Ammon's horn (tissue), 1 donor: ENCODE results near the gene FOXO3.
"Not testable (repeated sequence)": the region's sequence is repeated elsewhere in the genome, so short reads cannot be mapped to it uniquely, and the experiment has no call there.

Experiments
- DNase-seq: peaks from one replicate; pipeline ENCODE4 v3.0.0-alpha.2; 2016; ENCODE audit warnings: low spot score

Gene FOXO3

GRCh38 chr6:108661982-108662381, 101.3 kb downstream of the FOXO3 start:
- no peak for DNase-seq

GRCh38 chr6:108662702-108663101, 102.0 kb downstream of the FOXO3 start:
- no peak for DNase-seq

GRCh38 chr6:108663494-108664064, 102.9 kb downstream of the FOXO3 start:
- not testable (repeated sequence) for DNase-seq

GRCh38 chr6:108665495-108666196, 104.9 kb downstream of the FOXO3 start:
- DNase-seq = no peak

- DNase-seq = no peak
Measured at GRCh38 chr6:108666656-108667260, 106.0 kb downstream of the FOXO3 start.

GRCh38 chr6:108667993-108668392, 107.3 kb downstream of the FOXO3 start:
- DNase-seq = peak; percentile 75

- no peak for DNase-seq
Measured at GRCh38 chr6:108669673-108670072, 109.0 kb downstream of the FOXO3 start.

- no peak for DNase-seq
Measured at GRCh38 chr6:108671175-108671574, 110.5 kb downstream of the FOXO3 start.

- DNase-seq = no peak
Measured at GRCh38 chr6:108671790-108672189, 111.1 kb downstream of the FOXO3 start.

GRCh38 chr6:108672641-108673040, 111.9 kb downstream of the FOXO3 start:
- DNase-seq = no peak

- DNase-seq = no peak
Measured at GRCh38 chr6:108673153-108673552, 112.4 kb downstream of the FOXO3 start.

- no peak for DNase-seq
Measured at GRCh38 chr6:108673602-108674001, 112.9 kb downstream of the FOXO3 start.

- DNase-seq = no peak
Measured at GRCh38 chr6:108675226-108676200, 114.8 kb downstream of the FOXO3 start.

- DNase-seq = no peak
Measured at GRCh38 chr6:108676555-108676954, 115.8 kb downstream of the FOXO3 start.

GRCh38 chr6:108677357-108677756, 116.6 kb downstream of the FOXO3 start:
- DNase-seq = no peak

- no peak for DNase-seq
Measured at GRCh38 chr6:108677894-108678293, 117.2 kb downstream of the FOXO3 start.

- not testable (repeated sequence) for DNase-seq
Measured at GRCh38 chr6:108680314-108680713, 119.6 kb downstream of the FOXO3 start.

GRCh38 chr6:108681721-108682120, 121.0 kb downstream of the FOXO3 start:
- not testable (repeated sequence) for DNase-seq

GRCh38 chr6:108682383-108683119, 121.8 kb downstream of the FOXO3 start:
- not testable (repeated sequence) for DNase-seq

- DNase-seq = not testable (repeated sequence)
Measured at GRCh38 chr6:108683976-108684375, 123.3 kb downstream of the FOXO3 start.

- DNase-seq = no peak
Measured at GRCh38 chr6:108684771-108685329, 124.1 kb downstream of the FOXO3 start.
